Stimulated activated CD4-positive, alpha-beta T cell treated with anti-CD3 and anti-CD28 coated beads, Interleukin-15, amount 100 ng/mL, for 48 hours (primary cell): ENCODE data around the gene PIGU.
"Not testable (repeated sequence)": the region's sequence is repeated elsewhere in the genome, so short reads cannot be mapped to it uniquely, and the experiment has no call there.

Experiments
- DNase-seq, 2 donors: peaks; one replicate each; pipeline ENCODE4 v3.0.0-alpha.2; 2020; ENCODE audit warnings: low read depth in 2 of 2

Gene PIGU

GRCh38 chr20:34706912-34707784 is 30.3 kb upstream of the PIGU start:
- DNase-seq: no peak

GRCh38 chr20:34706302-34706875 is 29.5 kb upstream of the PIGU start:
- DNase-seq: no peak

GRCh38 chr20:34705397-34706301 is 28.8 kb upstream of the PIGU start:
- DNase-seq: no peak

- no peak for DNase-seq
Measured at GRCh38 chr20:34705008-34705396, 28.1 kb upstream of the PIGU start.

- peak; percentile 70 to 73 for DNase-seq
Measured at GRCh38 chr20:34704177-34705007, 27.5 kb upstream of the PIGU start, which contains the start of gene TP53INP2. TP53INP2 (plus strand) TSS chr20:34704344; CDS start chr20:34708740, 4,396 bp downstream.

GRCh38 chr20:34703424-34704176 is 26.7 kb upstream of the PIGU start:
- no peak for DNase-seq

GRCh38 chr20:34703061-34703423 is 26.1 kb upstream of the PIGU start:
- no peak for DNase-seq

GRCh38 chr20:34701405-34702085 is 24.7 kb upstream of the PIGU start:
- no peak for DNase-seq

- DNase-seq: no peak
Measured at GRCh38 chr20:34693414-34693813, 16.5 kb upstream of the PIGU start.

GRCh38 chr20:34691838-34692237 is 14.9 kb upstream of the PIGU start:
- DNase-seq: no peak

GRCh38 chr20:34689486-34689885 is 12.6 kb upstream of the PIGU start:
- no peak for DNase-seq

- DNase-seq: no peak
Measured at GRCh38 chr20:34683667-34684066, 6.8 kb upstream of the PIGU start.

GRCh38 chr20:34680586-34681175 is 3.8 kb upstream of the PIGU start:
- no peak for DNase-seq

GRCh38 chr20:34675993-34676641 is 775 bp downstream of the PIGU start:
- no peak for DNase-seq

- DNase-seq: no peak
Measured at GRCh38 chr20:34675561-34675960, 1.3 kb downstream of the PIGU start.

- no peak for DNase-seq
Measured at GRCh38 chr20:34673412-34673811, 3.5 kb downstream of the PIGU start.

GRCh38 chr20:34669094-34669493 is 7.8 kb downstream of the PIGU start:
- DNase-seq: no peak

GRCh38 chr20:34664751-34665150 is 12.1 kb downstream of the PIGU start:
- not testable (repeated sequence) for DNase-seq
